WERI-Rb-1 (cell line): ENCODE data around the gene CLOCK.

Experiments used
- DNase-seq: peaks from one replicate; pipeline ENCODE4 v3.0.0-alpha.2; 2020
- H3K27ac ChIP-seq: fragments of 250-450 bp; sonication (Bioruptor Pico); 2 replicates; pipeline ENCODE4 v1.5.1; 2020; ENCODE audit warnings: mild to moderate bottlenecking, moderate library complexity
- H3K27me3 ChIP-seq: fragments of 250-450 bp; sonication (Bioruptor Pico); 2 replicates; pipeline ENCODE4 v1.5.1; 2021; ENCODE audit warnings: mild to moderate bottlenecking, low read depth, moderate library complexity; ENCODE audit not compliant: insufficient read depth, severe bottlenecking
- H3K36me3 ChIP-seq: fragments of 250-450 bp; sonication (Bioruptor Pico); 2 replicates; pipeline ENCODE4 v1.5.1; 2020; ENCODE audit warnings: mild to moderate bottlenecking, moderate library complexity
- H3K4me3 ChIP-seq: 2 replicates; pipeline ENCODE4 v1.5.1; 2011; ENCODE audit warnings: low read depth, mild to moderate bottlenecking, control low read depth, low read length
- H3K9me3 ChIP-seq: fragments of 250-450 bp; sonication (Bioruptor Pico); 2 replicates; pipeline ENCODE4 v1.5.1; 2021; ENCODE audit warnings: mild to moderate bottlenecking, moderate library complexity; ENCODE audit not compliant: severe bottlenecking
- CTCF ChIP-seq: IDR thresholded peaks from 2 replicates; pipeline ENCODE4 v1.5.1; 2011; ENCODE audit warnings: low read depth, mild to moderate bottlenecking, control low read depth, inconsistent platforms, low read length

The CLOCK gene

DNA sequence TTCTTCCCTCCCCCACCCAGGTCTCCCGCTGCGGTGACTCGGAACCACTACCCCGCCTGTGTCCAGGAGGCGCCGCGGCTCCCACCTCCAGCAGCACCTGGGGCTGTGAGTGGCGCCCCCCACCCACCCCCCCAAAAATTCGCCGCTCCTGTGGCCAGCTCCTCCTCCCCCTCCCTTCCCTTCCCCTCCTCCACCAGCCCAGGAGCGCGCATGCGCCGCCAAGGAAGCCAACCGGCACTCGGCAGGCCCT, 278 bp downstream of the CLOCK start:
- H3K36me3 ChIP-seq: no peaks in the 10 kb centered on the region
- no peaks in the 10 kb centered on the region for H3K27me3 ChIP-seq
- H3K27ac ChIP-seq: peak overlapping the region; percentile 95
- TF ChIP-seq CTCF: no peak
- peak overlapping the region; percentile 81 for H3K4me3 ChIP-seq
- no peak for DNase-seq
- no peaks in the 10 kb centered on the region for H3K9me3 ChIP-seq

- Histone ChIP-seq H3K27me3 (no peaks in the 10 kb centered on the region), H3K36me3 (no peaks in the 10 kb centered on the region), H3K27ac (peak overlapping the region; percentile 95), H3K9me3 (no peaks in the 10 kb centered on the region), H3K4me3 (peak overlapping the region; percentile 81)
- DNase-seq: peak; percentile 64
- TF ChIP-seq CTCF: no peak
Observed at GRCh38 chr4:55545641-55546505, 836 bp downstream of the CLOCK start.

DNA sequence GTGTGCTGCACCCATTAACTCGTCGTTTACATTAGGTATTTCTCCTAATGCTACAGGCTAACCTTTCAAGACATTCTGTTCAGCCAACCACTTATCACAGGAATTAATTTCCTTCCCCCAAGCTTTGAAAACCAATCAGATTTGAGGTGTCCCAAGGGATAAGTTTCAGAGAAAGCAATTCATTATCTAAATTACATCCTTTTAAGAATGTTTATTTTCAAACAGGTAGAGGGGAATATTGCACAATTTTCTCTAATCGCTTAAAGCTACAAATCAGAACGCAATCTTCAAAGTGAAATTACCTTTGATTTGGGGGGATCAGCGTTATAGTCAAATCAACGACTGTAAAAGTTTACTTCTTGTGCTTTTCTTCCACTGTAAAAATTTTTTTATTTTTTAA, 1.6 kb downstream of the CLOCK start:
- Histone ChIP-seq H3K4me3 (peak overlapping the region; percentile 81), H3K27ac (peak overlapping the region; percentile 95), H3K27me3 (no peaks in the 10 kb centered on the region), H3K9me3 (no peaks in the 10 kb centered on the region), H3K36me3 (no peaks in the 10 kb centered on the region)
- no peak for DNase-seq
- TF ChIP-seq CTCF: no peak

DNA sequence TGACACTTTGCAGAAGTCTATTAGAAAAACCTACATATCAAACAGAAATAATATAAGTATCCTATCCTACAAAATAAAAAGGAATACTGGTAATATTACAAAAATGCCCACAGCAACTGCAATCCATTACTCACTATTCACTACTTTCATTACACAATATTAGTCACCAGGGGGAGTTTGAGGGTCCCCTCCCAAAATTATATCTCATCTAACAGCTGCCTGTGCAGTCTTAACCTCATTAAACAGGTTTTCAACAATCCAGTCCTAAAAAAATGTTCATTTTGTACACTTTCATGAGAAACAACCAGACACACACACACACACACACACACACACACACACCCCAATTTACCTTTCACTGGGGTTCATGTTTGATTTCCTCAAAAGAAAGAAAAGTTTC, 2.9 kb downstream of the CLOCK start:
- no peaks in the 10 kb centered on the region for H3K9me3 ChIP-seq
- no peak overlapping the region for H3K4me3 ChIP-seq
- H3K36me3 ChIP-seq: no peaks in the 10 kb centered on the region
- no peak for DNase-seq
- H3K27me3 ChIP-seq: no peaks in the 10 kb centered on the region
- no peak overlapping the region for H3K27ac ChIP-seq
- no peak for TF ChIP-seq CTCF

- H3K4me3 ChIP-seq: no peak overlapping the region
- TF ChIP-seq CTCF: no peak
- no peaks in the 10 kb centered on the region for H3K36me3 ChIP-seq
- no peak for DNase-seq
- no peak overlapping the region for H3K27ac ChIP-seq
- no peaks in the 10 kb centered on the region for H3K9me3 ChIP-seq
- H3K27me3 ChIP-seq: no peaks in the 10 kb centered on the region
Observed at GRCh38 chr4:55540271-55540670, 6.4 kb downstream of the CLOCK start.

GRCh38 chr4:55539658-55540057, 7.1 kb downstream of the CLOCK start:
- Histone ChIP-seq H3K4me3 (no peak overlapping the region), H3K27ac (no peak overlapping the region), H3K36me3 (no peaks in the 10 kb centered on the region), H3K9me3 (no peaks in the 10 kb centered on the region), H3K27me3 (no peaks in the 10 kb centered on the region)
- no peak for DNase-seq
- no peak for TF ChIP-seq CTCF
